Measurements from ENCODE around the gene MFAP3L. TPM values are rescaled to one million over a fixed set of nuclear protein-coding genes. Genes with fewer than 3 reads are reported as not detected.

MFAP3L gene
- total and polyA plus RNA-seq, 7 experiments from 2014 or later = 0.05 to 2.0 (median 0.92) TPM

DNA sequence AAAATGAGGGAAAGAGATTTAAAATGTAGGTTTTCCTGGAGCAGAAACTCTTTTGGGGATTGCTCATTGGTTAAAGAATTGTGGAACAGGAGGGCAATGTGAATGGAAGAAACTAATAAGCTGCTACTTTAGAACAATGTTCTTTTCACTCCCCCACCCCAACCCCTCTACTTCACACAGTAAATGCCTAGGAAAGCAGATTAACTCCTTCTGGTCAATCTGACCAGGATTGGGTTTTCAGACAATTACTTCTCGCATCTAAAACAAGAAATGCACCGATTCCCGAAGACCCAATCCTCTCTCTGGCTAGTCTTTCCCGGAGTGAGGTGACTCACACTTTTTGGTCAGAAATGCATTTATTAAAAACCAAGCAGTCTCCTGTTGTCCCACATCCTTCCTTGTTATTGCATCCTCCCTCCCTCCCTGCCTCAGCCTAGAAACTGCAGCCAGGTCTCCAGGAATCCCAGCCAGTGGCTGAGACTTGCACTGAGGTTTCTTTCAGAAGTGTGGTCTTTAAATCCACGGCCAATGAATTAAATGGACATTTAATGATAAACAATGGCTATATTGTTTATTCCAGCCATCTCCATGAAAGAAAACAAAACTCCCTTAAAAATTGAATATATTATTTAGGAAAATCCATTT, 21.4 kb downstream of the MFAP3L start:
- DNase-seq = no peak
- Mint-ChIP-seq H3K36me3 (no peaks in the 10 kb centered on the region), H3K4me1 (peaks cover 0 to 14% (median 10%) of the 10 kb centered on the region in 7 donors), H3K27me3 (peaks cover 0 to 21% (median 15%) of the 10 kb centered on the region in 5 donors), H3K9me3 (no peaks in the 10 kb centered on the region), H3K27ac (no peak overlapping the region), H3K4me3 (no peak overlapping the region)
- H3K36me3 ChIP-seq (ENCODE audit: control insufficient read depth in 2 of 3, insufficient read depth in 3 of 3, low read length in 3 of 3) = no peaks in the 10 kb centered on the region
- intact Hi-C loops (cut with micrococcal nuclease) = no loop called here
- no peaks in the 10 kb centered on the region for H3K4me1 ChIP-seq (ENCODE audit: control insufficient read depth in 2 of 2, insufficient read depth in 2 of 2, low read length in 2 of 2)
- ChIA-PET CTCF (no interaction called here), POLR2A (no interaction called here)
- no peak overlapping the region for H3K27ac ChIP-seq (ENCODE audit: low read depth, low read length)
- H3K27me3 ChIP-seq (ENCODE audit: control insufficient read depth in 2 of 2, insufficient read depth in 2 of 2, low read length in 2 of 2) = no peaks in the 10 kb centered on the region
- H3K9me3 ChIP-seq (ENCODE audit: control insufficient read depth in 2 of 3, low read length in 3 of 3) = no peaks in the 10 kb centered on the region
- H3K4me3 ChIP-seq (ENCODE audit: low read length) = no peak overlapping the region
- no peak for ATAC-seq

DNA sequence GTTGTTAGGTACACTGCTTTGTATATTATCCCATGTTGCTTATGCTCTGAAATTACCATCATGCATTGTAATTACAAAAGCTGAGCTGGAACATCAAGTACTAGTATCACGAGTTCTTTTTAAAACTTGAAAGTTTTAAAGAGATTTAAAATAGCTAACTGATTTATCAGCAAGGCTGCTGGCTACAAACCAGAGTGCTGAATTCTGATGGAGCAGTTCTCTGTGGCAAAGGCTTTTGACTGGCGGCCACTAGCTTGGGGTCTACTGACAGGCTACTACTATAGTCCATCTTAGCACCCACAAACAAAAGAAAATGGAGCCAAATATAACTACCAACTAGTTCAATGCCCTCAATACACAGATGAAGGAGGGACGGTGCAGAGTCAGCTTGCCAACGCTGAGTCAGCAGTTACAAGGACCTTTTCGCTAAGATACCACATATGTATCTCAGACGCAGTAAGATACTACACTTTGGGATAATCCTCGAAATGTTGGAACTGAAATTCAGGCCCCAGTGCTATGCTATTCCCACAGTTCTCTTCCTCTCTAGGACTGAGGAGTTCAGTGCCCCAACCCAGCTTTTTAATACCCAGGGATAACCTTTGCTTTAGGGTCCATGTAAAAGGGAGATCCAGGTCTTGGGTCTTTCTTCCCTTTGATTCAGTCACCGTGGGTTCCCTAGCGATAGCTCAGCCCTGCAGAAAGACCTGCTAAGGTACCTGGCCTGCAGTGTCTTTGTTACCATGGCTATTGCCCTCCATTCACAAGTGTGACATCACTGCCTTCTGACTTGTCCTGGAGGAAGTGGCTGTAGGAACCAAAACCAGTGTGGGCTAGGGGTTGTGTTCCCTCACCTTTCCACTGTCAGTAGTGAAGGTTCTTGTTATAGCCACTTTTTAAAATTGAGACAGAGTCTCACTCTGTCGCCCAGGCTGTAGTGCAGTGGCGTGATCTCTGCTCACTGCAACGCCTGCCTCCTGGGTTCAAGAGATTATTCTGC, 22.8 kb downstream of the MFAP3L start:
- H3K27me3 ChIP-seq (ENCODE audit: control insufficient read depth in 2 of 2, insufficient read depth in 2 of 2, low read length in 2 of 2) = no peaks in the 10 kb centered on the region
- H3K36me3 ChIP-seq (ENCODE audit: control insufficient read depth in 2 of 3, insufficient read depth in 3 of 3, low read length in 3 of 3) = no peaks in the 10 kb centered on the region
- Mint-ChIP-seq H3K4me1 (peaks cover 0 to 11% (median 6%) of the 10 kb centered on the region in 7 donors), H3K27me3 (peaks cover 0 to 16% (median 9%) of the 10 kb centered on the region in 5 donors), H3K9me3 (no peaks in the 10 kb centered on the region), H3K36me3 (no peaks in the 10 kb centered on the region), H3K27ac (no peak overlapping the region), H3K4me3 (no peak overlapping the region)
- ChIA-PET POLR2A (no interaction called here), CTCF (no interaction called here)
- H3K27ac ChIP-seq (ENCODE audit: low read depth, low read length) = no peak overlapping the region
- DNase-seq (no peak), ATAC-seq (no peak)
- no peak overlapping the region for H3K4me3 ChIP-seq (ENCODE audit: low read length)
- intact Hi-C loops (cut with micrococcal nuclease) = no loop called here
- no peaks in the 10 kb centered on the region for H3K9me3 ChIP-seq (ENCODE audit: control insufficient read depth in 2 of 3, low read length in 3 of 3)
- H3K4me1 ChIP-seq (ENCODE audit: control insufficient read depth in 2 of 2, insufficient read depth in 2 of 2, low read length in 2 of 2) = no peaks in the 10 kb centered on the region

- ChIA-PET POLR2A (no interaction called here), CTCF (no interaction called here)
- ATAC-seq (no peak), DNase-seq (no peak)
- Histone ChIP-seq H3K4me3 (ENCODE audit: low read length) (no peak overlapping the region), H3K36me3 (ENCODE audit: control insufficient read depth in 2 of 3, insufficient read depth in 3 of 3, low read length in 3 of 3) (no peaks in the 10 kb centered on the region), H3K9me3 (ENCODE audit: control insufficient read depth in 2 of 3, low read length in 3 of 3) (no peaks in the 10 kb centered on the region), H3K27me3 (ENCODE audit: control insufficient read depth in 2 of 2, insufficient read depth in 2 of 2, low read length in 2 of 2) (no peaks in the 10 kb centered on the region), H3K27ac (ENCODE audit: low read depth, low read length) (no peak overlapping the region), H3K4me1 (ENCODE audit: control insufficient read depth in 2 of 2, insufficient read depth in 2 of 2, low read length in 2 of 2) (no peaks in the 10 kb centered on the region)
- Mint-ChIP-seq H3K9me3 (no peaks in the 10 kb centered on the region), H3K27me3 (peaks cover 0 to 3% (median 0%) of the 10 kb centered on the region in 5 donors), H3K4me3 (no peak overlapping the region), H3K27ac (no peak overlapping the region), H3K4me1 (peaks cover 0 to 2% (median 0%) of the 10 kb centered on the region in 7 donors), H3K36me3 (no peaks in the 10 kb centered on the region)
- intact Hi-C loops (cut with micrococcal nuclease) = no loop called here
Observed at GRCh38 chr4:170001745-170002267, 24.4 kb downstream of the MFAP3L start.

DNA sequence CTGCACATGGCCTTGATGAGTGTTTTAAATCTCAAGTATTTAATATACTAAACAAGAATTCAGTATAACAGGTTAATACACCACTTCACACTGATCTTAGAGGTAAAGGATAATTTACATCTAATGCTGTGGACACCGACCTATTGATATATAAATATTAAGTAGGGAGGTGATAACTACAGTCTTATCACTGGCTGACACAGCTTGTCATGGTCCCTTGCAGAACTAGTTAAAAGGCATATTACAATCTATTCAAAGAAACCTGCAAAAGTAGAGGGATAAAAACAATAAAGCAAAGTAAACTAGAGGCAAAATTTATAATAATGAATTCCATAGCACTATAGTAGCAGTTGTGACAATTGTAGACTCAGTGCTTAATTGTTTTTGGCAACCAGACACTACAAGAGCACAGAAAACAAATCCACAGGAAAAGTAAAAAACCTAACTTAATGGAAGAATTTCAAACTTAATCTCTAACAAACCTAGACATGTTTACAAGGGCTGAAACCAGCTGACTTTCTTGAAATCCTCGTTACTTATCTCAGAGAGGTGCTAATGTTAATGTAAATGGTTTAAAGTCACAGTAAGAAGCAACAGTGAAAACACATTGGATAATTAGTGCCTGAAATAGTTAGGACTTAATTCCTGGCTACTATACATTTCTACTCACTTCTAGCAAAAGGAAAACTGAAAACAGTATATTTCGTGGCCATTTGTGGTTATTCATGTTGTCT, 25.0 kb downstream of the MFAP3L start:
- Mint-ChIP-seq H3K4me1 (no peaks in the 10 kb centered on the region), H3K4me3 (no peak overlapping the region), H3K27me3 (peaks cover 0 to 5% (median 0%) of the 10 kb centered on the region in 5 donors), H3K36me3 (no peaks in the 10 kb centered on the region), H3K9me3 (no peaks in the 10 kb centered on the region), H3K27ac (no peak overlapping the region)
- Histone ChIP-seq H3K9me3 (ENCODE audit: control insufficient read depth in 2 of 3, low read length in 3 of 3) (no peaks in the 10 kb centered on the region), H3K27ac (ENCODE audit: low read depth, low read length) (no peak overlapping the region), H3K4me1 (ENCODE audit: control insufficient read depth in 2 of 2, insufficient read depth in 2 of 2, low read length in 2 of 2) (no peaks in the 10 kb centered on the region), H3K36me3 (ENCODE audit: control insufficient read depth in 2 of 3, insufficient read depth in 3 of 3, low read length in 3 of 3) (no peaks in the 10 kb centered on the region), H3K4me3 (ENCODE audit: low read length) (no peak overlapping the region), H3K27me3 (ENCODE audit: control insufficient read depth in 2 of 2, insufficient read depth in 2 of 2, low read length in 2 of 2) (no peaks in the 10 kb centered on the region)
- intact Hi-C loops (cut with micrococcal nuclease) = no loop called here
- ChIA-PET CTCF (no interaction called here), POLR2A (no interaction called here)
- ATAC-seq = no peak
- no peak for DNase-seq

GRCh38 chr4:169999923-170000322, 26.3 kb downstream of the MFAP3L start:
- ChIA-PET CTCF (interaction anchor here (0.6 kb wide), 1 partner anchor 16 kb away, joined by 3 read pairs; no protein-coding TSS in a partner anchor), POLR2A (no interaction called here)
- Histone ChIP-seq H3K27me3 (ENCODE audit: control insufficient read depth in 2 of 2, insufficient read depth in 2 of 2, low read length in 2 of 2) (no peaks in the 10 kb centered on the region), H3K4me3 (ENCODE audit: low read length) (no peak overlapping the region), H3K27ac (ENCODE audit: low read depth, low read length) (no peak overlapping the region), H3K36me3 (ENCODE audit: control insufficient read depth in 2 of 3, insufficient read depth in 3 of 3, low read length in 3 of 3) (no peaks in the 10 kb centered on the region), H3K9me3 (ENCODE audit: control insufficient read depth in 2 of 3, low read length in 3 of 3) (no peaks in the 10 kb centered on the region), H3K4me1 (ENCODE audit: control insufficient read depth in 2 of 2, insufficient read depth in 2 of 2, low read length in 2 of 2) (no peaks in the 10 kb centered on the region)
- DNase-seq (no peak), ATAC-seq (no peak)
- Mint-ChIP-seq H3K36me3 (no peaks in the 10 kb centered on the region), H3K27ac (no peak overlapping the region), H3K9me3 (no peaks in the 10 kb centered on the region), H3K27me3 (peaks cover 0 to 6% (median 0%) of the 10 kb centered on the region in 5 donors), H3K4me1 (no peaks in the 10 kb centered on the region), H3K4me3 (no peak overlapping the region)
- intact Hi-C loops (cut with micrococcal nuclease) = no loop called here

GRCh38 chr4:169998981-169999380, 27.2 kb downstream of the MFAP3L start:
- Mint-ChIP-seq H3K36me3 (no peaks in the 10 kb centered on the region), H3K4me1 (no peaks in the 10 kb centered on the region), H3K9me3 (no peaks in the 10 kb centered on the region), H3K27me3 (peaks cover 0 to 6% (median 0%) of the 10 kb centered on the region in 5 donors), H3K4me3 (no peak overlapping the region), H3K27ac (no peak overlapping the region)
- no peaks in the 10 kb centered on the region for H3K9me3 ChIP-seq (ENCODE audit: control insufficient read depth in 2 of 3, low read length in 3 of 3)
- intact Hi-C loops (cut with micrococcal nuclease) = no loop called here
- POLR2A ChIA-PET = no interaction called here
- H3K4me1 ChIP-seq (ENCODE audit: control insufficient read depth in 2 of 2, insufficient read depth in 2 of 2, low read length in 2 of 2) = no peaks in the 10 kb centered on the region
- no peak for ATAC-seq
- H3K27ac ChIP-seq (ENCODE audit: low read depth, low read length) = no peak overlapping the region
- no peak overlapping the region for H3K4me3 ChIP-seq (ENCODE audit: low read length)
- H3K27me3 ChIP-seq (ENCODE audit: control insufficient read depth in 2 of 2, insufficient read depth in 2 of 2, low read length in 2 of 2) = no peaks in the 10 kb centered on the region
- CTCF ChIA-PET = no interaction called here
- no peak for DNase-seq
- no peaks in the 10 kb centered on the region for H3K36me3 ChIP-seq (ENCODE audit: control insufficient read depth in 2 of 3, insufficient read depth in 3 of 3, low read length in 3 of 3)

Data from naive thymus-derived CD4-positive, alpha-beta T cell (primary cell).